IMR-90 (cell line): ENCODE measurements around the gene ZNF761. TPM values are rescaled to one million over a fixed set of nuclear protein-coding genes. Genes with fewer than 3 reads are reported as not detected.
"Not testable (repeated sequence)": the region's sequence is repeated elsewhere in the genome, so short reads cannot be mapped to it uniquely, and the experiment has no call there.

ENCODE experiments used
- ATAC-seq: fragments of 200-7000 bp; cut with Tn5 transposase; 2 replicates; pipeline ENCODE4 v1.9.1; 2020; ENCODE audit warnings: low read depth, mild to moderate bottlenecking, moderate library complexity
- BruUV-seq: library from RNA; stranded (reverse); fragments of 400-500 nt; replicated peaks from 2 replicates; lab custom pipeline; 2021; lab: Mats Ljungman, UMichigan
- CTCF ChIA-PET: fragments of 300-600 bp; formaldehyde crosslinking; extraction: SDS; loops from one replicate; lab custom pipeline; 2021; ENCODE audit warnings: antibody characterized with exemption; lab: Yijun Ruan, JAX
- POLR2A ChIA-PET: fragments of 300-600 bp; sonication (Branson Sonifier 250); formaldehyde crosslinking; loops from one replicate; lab custom pipeline; 2022; ENCODE audit warnings: antibody characterized with exemption; ENCODE audit not compliant: unreplicated experiment; lab: Charles Lee
- DNase-seq: peaks from one replicate; pipeline ENCODE4 v3.0.0; 2013
- H2AFZ ChIP-seq: replicated peaks from 2 replicates; pipeline ENCODE3; 2013; ENCODE audit warnings: low read length, mild to moderate bottlenecking; ENCODE audit not compliant: poor library complexity
- H2AK5ac ChIP-seq: 2 replicates; pipeline ENCODE4 v1.6.1; 2013; ENCODE audit warnings: low read depth, low read length, inconsistent platforms
- H2AK9ac ChIP-seq: replicated peaks from 2 replicates; pipeline ENCODE3; 2013; ENCODE audit warnings: mild to moderate bottlenecking, low read depth, low read length, moderate library complexity; ENCODE audit not compliant: poor library complexity
- H2BK120ac ChIP-seq: 2 replicates; pipeline ENCODE4 v1.6.1; 2013; ENCODE audit warnings: low read depth, low read length, inconsistent platforms
- H2BK15ac ChIP-seq: 3 replicates; pipeline ENCODE4 v1.6.1; 2013; ENCODE audit warnings: low read depth, low read length, inconsistent platforms
- H2BK20ac ChIP-seq: 2 replicates; pipeline ENCODE4 v1.6.1; 2013; ENCODE audit warnings: low read depth, mild to moderate bottlenecking, inconsistent platforms, low read length, moderate library complexity
- H2BK5ac ChIP-seq: 2 replicates; pipeline ENCODE4 v1.6.1; 2013; ENCODE audit warnings: mild to moderate bottlenecking, low read depth, low read length, inconsistent platforms; ENCODE audit not compliant: poor library complexity, severe bottlenecking
- H3K14ac ChIP-seq: replicated peaks from 2 replicates; pipeline ENCODE4 v1.6.1; 2013; ENCODE audit warnings: low read depth, low read length, inconsistent platforms
- H3K18ac ChIP-seq: 2 replicates; pipeline ENCODE4 v1.6.1; 2013; ENCODE audit warnings: low read depth, low read length, control low read depth
- H3K23ac ChIP-seq: 2 replicates; pipeline ENCODE4 v1.6.1; 2013; ENCODE audit warnings: low read depth, low read length, inconsistent platforms
- H3K27ac ChIP-seq: 2 replicates; pipeline ENCODE4 v1.5.1; 2013; ENCODE audit warnings: mild to moderate bottlenecking, control low read depth, low read length; ENCODE audit not compliant: insufficient read depth
- H3K27me3 ChIP-seq: 2 replicates; pipeline ENCODE4 v1.6.1; 2013; ENCODE audit warnings: low read length; ENCODE audit not compliant: control insufficient read depth, insufficient read depth
- H3K36me3 ChIP-seq: 2 replicates; pipeline ENCODE4 v1.6.1; 2013; ENCODE audit warnings: low read length, mixed read lengths; ENCODE audit not compliant: control insufficient read depth, insufficient read depth
- H3K4ac ChIP-seq: 2 replicates; pipeline ENCODE4 v1.6.1; 2013; ENCODE audit warnings: low read depth, low read length, inconsistent platforms
- H3K4me1 ChIP-seq: 2 replicates; pipeline ENCODE4 v1.6.1; 2013; ENCODE audit warnings: low read length, mixed read lengths; ENCODE audit not compliant: control insufficient read depth, insufficient read depth
- H3K4me2 ChIP-seq: 2 replicates; pipeline ENCODE4 v1.6.1; 2013; ENCODE audit warnings: low read depth, mild to moderate bottlenecking, control low read depth, low read length, moderate library complexity
- H3K4me3 ChIP-seq: 2 replicates; pipeline ENCODE4 v1.5.1; 2013; ENCODE audit warnings: low read depth, mild to moderate bottlenecking, control low read depth, low read length, moderate library complexity; ENCODE audit not compliant: insufficient read depth
- H3K56ac ChIP-seq: 2 replicates; pipeline ENCODE4 v1.6.1; 2013; ENCODE audit warnings: low read length, inconsistent platforms; ENCODE audit not compliant: insufficient read depth; ENCODE audit errors: extremely low read depth
- H3K79me1 ChIP-seq, 2 experiments: 2 replicates each; pipeline ENCODE4 v1.6.1; 2013; ENCODE audit warnings: low read length in 2 of 2, inconsistent platforms in 1 of 2, low read depth in 1 of 2
- H3K9ac ChIP-seq: 2 replicates; pipeline ENCODE4 v1.6.1; 2013; ENCODE audit warnings: low read depth, low read length, control low read depth
- H3K9me1 ChIP-seq: 2 replicates; pipeline ENCODE4 v1.6.1; 2013; ENCODE audit warnings: low read length, inconsistent platforms; ENCODE audit not compliant: insufficient read depth
- H3K9me3 ChIP-seq: 2 replicates; pipeline ENCODE4 v1.6.1; 2013; ENCODE audit warnings: low read length; ENCODE audit not compliant: control insufficient read depth, insufficient read depth
- H4K20me1 ChIP-seq: 2 replicates; pipeline ENCODE4 v1.6.1; 2013; ENCODE audit warnings: low read length, inconsistent platforms; ENCODE audit not compliant: insufficient read depth
- H4K5ac ChIP-seq: 2 replicates; pipeline ENCODE4 v1.6.1; 2013; ENCODE audit warnings: mild to moderate bottlenecking, low read depth, low read length, control low read depth
- H4K8ac ChIP-seq, 2 experiments: 2 replicates each; pipeline ENCODE4 v1.6.1; 2013; ENCODE audit warnings: low read depth in 2 of 2, low read length in 2 of 2, control low read depth in 1 of 2, inconsistent platforms in 1 of 2
- H4K91ac ChIP-seq: 2 replicates; pipeline ENCODE4 v1.6.1; 2013; ENCODE audit warnings: low read depth, low read length, inconsistent platforms; ENCODE audit not compliant: insufficient read depth
- WGBS, 2 experiments: methylation state at CpG; one replicate each; pipeline versions ENCODE4 v1.1.5 to v1.1.7; 2013; ENCODE audit warnings: missing lambda C conversion rate in 2 of 2; ENCODE audit not compliant: insufficient read length in 1 of 2; ENCODE audit errors: extremely low coverage in 2 of 2; 5-methylcytosine and 5-hydroxymethylcytosine counted together
- dilution Hi-C: fragments of 300-500 bp; cut with HindIII; formaldehyde crosslinking; loops from one replicate; pipeline ENCODE4 v1.14.3; 2018; ENCODE audit warnings: low sequenced_read_pairs; ENCODE audit not compliant: unreplicated experiment
- in situ Hi-C: fragments of 300-500 bp; cut with MboI; formaldehyde crosslinking; loops from 3 replicates; pipeline ENCODE4 v1.14.3; 2019; ENCODE audit warnings: low sequenced_read_pairs, inconsistent platforms, mixed read lengths
- intact Hi-C: fragments of 100-400 bp; cut with micrococcal nuclease; formaldehyde crosslinking; loops from 2 replicates; pipeline ENCODE4 v1.10.0; 2022
- polyA plus RNA-seq, 3 experiments: library from polyadenylated mRNA; depleted of rRNA; stranded (reverse); fragments of >200 nt; gene quantifications; 2 replicates each; pipeline ENCODE4 v1.2.3, GENCODE V29; 2012; ENCODE audit warnings: low replicate concordance in 1 of 3
- total RNA-seq: library from RNA; depleted of rRNA; stranded (reverse); fragments of >200 nt; gene quantifications from 2 replicates; pipeline ENCODE4 v1.2.3, GENCODE V29; 2012

Gene ZNF761
- total and polyA plus RNA-seq, 2 of the 4 experiments (the other 2 are of a cell fraction): 7.9 to 21.9 TPM

DNA sequence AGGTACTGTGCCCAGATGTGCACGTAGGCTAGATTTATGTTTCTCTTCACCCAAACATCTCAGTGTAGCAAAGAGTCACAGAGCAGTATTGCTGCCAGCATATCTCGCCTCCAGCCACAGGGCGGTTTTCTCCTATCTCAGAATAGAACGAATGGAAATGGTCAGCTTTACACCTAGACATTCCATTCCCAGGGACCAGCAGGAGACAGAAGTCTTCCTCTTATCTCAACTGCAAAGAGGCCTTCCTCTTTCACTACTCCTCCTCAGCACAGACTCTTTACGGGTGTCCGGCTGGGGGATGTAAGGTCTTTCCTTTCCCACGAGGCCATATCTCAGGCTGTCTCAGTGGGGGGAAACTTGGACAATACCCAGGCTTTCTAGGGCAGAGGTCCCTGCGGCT, 36.8 kb downstream of the ZNF761 start:
- POLR2A ChIA-PET, H3K9me3 ChIP-seq, H2AK9ac ChIP-seq, H2BK20ac ChIP-seq, H3K27ac ChIP-seq, in situ Hi-C loops, H2BK120ac ChIP-seq, H2BK5ac ChIP-seq, H4K8ac ChIP-seq, H3K4me1 ChIP-seq, H3K79me1 ChIP-seq, H2AFZ ChIP-seq, ATAC-seq, H3K9me1 ChIP-seq, H4K20me1 ChIP-seq, H2BK15ac ChIP-seq, CTCF ChIA-PET, H3K56ac ChIP-seq, H3K4ac ChIP-seq, dilution Hi-C loops, H3K9ac ChIP-seq, DNase-seq, BruUV-seq, intact Hi-C loops, H2AK5ac ChIP-seq, H4K91ac ChIP-seq, H3K36me3 ChIP-seq, H3K14ac ChIP-seq, H3K23ac ChIP-seq, H4K5ac ChIP-seq, H3K27me3 ChIP-seq, H3K18ac ChIP-seq: not testable (repeated sequence)
- peak overlapping the region; percentile 67 for H3K4me2 ChIP-seq
- no CpG with 5 or more reads among the region's 8 CpGs for WGBS, 2 experiments
- H3K4me3 ChIP-seq: peak overlapping the region; percentile 72; the same call in 1 of the 2 replicates
